Ishikawa (cell line): ENCODE measurements around the gene PRR18.

Experiments
- CEBPB ChIP-seq: IDR thresholded peaks from 2 replicates; pipeline ENCODE4 v1.6.1; 2012
- CREB1 ChIP-seq: IDR thresholded peaks from 2 replicates; pipeline ENCODE4 v1.6.1; 2012; ENCODE audit warnings: low read depth
- EGR1 ChIP-seq: IDR thresholded peaks from 2 replicates; pipeline ENCODE4 v1.6.1; 2012
- EP300 ChIP-seq: IDR thresholded peaks from 2 replicates; pipeline ENCODE4 v1.6.1; 2012; ENCODE audit warnings: borderline replicate concordance
- FOXM1 ChIP-seq: IDR thresholded peaks from 2 replicates; pipeline ENCODE4 v1.6.1; 2012; ENCODE audit warnings: low read depth, borderline replicate concordance
- NFIC ChIP-seq: IDR thresholded peaks from 2 replicates; pipeline ENCODE4 v1.6.1; 2012
- TAF1 ChIP-seq: IDR thresholded peaks from 2 replicates; pipeline ENCODE4 v1.6.1; 2012; ENCODE audit warnings: low read depth, mild to moderate bottlenecking
- TCF12 ChIP-seq: IDR thresholded peaks from 2 replicates; pipeline ENCODE4 v1.6.1; 2012; ENCODE audit warnings: low read depth
- TEAD4 ChIP-seq: IDR thresholded peaks from 2 replicates; pipeline ENCODE4 v1.6.1; 2012
- USF1 ChIP-seq: IDR thresholded peaks from 2 replicates; pipeline ENCODE4 v1.6.1; 2012
- YY1 ChIP-seq: IDR thresholded peaks from 2 replicates; pipeline ENCODE4 v1.6.1; 2012; ENCODE audit warnings: low read depth
- ZBTB7A ChIP-seq: IDR thresholded peaks from 2 replicates; pipeline ENCODE4 v1.6.1; 2012; ENCODE audit warnings: low read depth
- TF ChIP-seq, protein P1 (sequence below): IDR thresholded peaks from 2 replicates; pipeline ENCODE4 v1.6.1; 2012

The PRR18 gene

GRCh38 chr6:166257911-166258318 is 50.3 kb downstream of the PRR18 start:
- TF ChIP-seq EP300 (no peak), TAF1 (no peak), ZBTB7A (no peak), TEAD4 (no peak), CEBPB (no peak), YY1 (no peak), NFIC (no peak), EGR1 (no peak), USF1 (no peak), CREB1 (no peak), FOXM1 (no peak), TCF12 (no peak)
- TF ChIP-seq, protein P1, sequence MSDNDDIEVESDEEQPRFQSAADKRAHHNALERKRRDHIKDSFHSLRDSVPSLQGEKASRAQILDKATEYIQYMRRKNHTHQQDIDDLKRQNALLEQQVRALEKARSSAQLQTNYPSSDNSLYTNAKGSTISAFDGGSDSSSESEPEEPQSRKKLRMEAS: no peak
